ENCODE results near the gene KLK12.

KLK12 gene

DNA sequence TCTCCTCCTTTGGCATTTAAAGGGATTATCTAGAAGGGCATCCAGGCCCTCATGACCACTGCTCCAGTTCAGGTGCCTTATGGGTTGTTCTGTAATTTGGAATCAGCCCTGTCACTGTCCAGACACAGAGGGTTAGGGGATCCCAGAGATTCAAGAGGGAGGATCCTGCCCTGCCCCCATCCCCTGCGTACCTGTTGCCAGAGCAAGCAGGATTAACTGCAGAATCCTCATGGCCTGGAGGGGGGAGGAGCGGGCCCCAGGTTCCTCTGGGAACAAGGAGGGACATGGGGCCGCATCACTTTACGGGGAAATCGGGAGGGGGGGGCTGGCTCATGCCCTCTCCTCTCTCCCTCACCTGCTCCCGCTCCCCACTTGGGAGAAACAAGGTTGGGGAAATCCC is 9.4 kb downstream of the KLK12 start:
- Histone ChIP-seq H3K27ac (ENCODE audit: insufficient read depth in 1 of 2, low read depth in 1 of 2, low read length in 2 of 2, poor library complexity in 1 of 2, severe bottlenecking in 2 of 2) (no peak overlapping the region), H3K27me3 (replicated peaks in 2 of 5; ENCODE audit: control insufficient read depth in 4 of 5, insufficient read depth in 5 of 5, low read length in 4 of 5) (peaks cover 0 to 68% (median 15%) of the 10 kb centered on the region in 5 experiments), H3K36me3 (ENCODE audit: control insufficient read depth in 4 of 4, insufficient read depth in 4 of 4, low read length in 3 of 4) (no peaks in the 10 kb centered on the region), H3K9me3 (ENCODE audit: control extremely low read depth in 1 of 5, control insufficient read depth in 4 of 5, insufficient read depth in 2 of 5, low read depth in 1 of 5, low read length in 4 of 5) (no peaks in the 10 kb centered on the region), H3K4me1 (ENCODE audit: control extremely low read depth in 1 of 4, control insufficient read depth in 4 of 4, insufficient read depth in 4 of 4, low read length in 3 of 4) (no peaks in the 10 kb centered on the region), H3K4me3 (ENCODE audit: control insufficient read depth in 1 of 7, extremely low read depth in 1 of 7, insufficient read depth in 4 of 7, low read depth in 2 of 7, low read length in 6 of 7) (no peak overlapping the region)
- CTCF ChIA-PET, result no interaction called here
- 50% methylated on average over 1 of the region's 6 CpGs for WGBS (ENCODE audit: insufficient coverage)
- POLR2A ChIA-PET, result no interaction called here
- no peak for DNase-seq

DNA sequence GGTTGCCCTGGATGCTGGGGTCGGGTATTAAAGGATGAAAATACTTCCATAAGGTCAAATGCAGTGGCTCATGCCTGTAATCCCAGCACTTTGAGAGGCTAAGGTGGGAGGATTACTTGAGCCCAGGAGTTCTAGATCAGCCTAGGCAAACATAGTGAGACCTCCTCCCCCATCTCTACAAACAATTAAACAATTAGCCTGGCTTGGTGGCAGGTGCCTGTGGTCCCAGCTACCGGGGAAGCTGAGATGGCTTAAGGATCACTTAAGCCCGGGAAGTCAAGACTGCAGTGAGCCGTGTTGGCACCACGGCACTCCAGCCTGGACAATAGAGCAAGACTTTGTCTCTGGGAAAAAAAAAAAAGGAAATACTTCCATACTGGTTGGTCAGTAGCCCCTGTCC is 9.9 kb downstream of the KLK12 start:
- Histone ChIP-seq H3K4me1 (ENCODE audit: control extremely low read depth in 1 of 4, control insufficient read depth in 4 of 4, insufficient read depth in 4 of 4, low read length in 3 of 4) (peaks cover 0 to under 1% (median 0%) of the 10 kb centered on the region in 4 experiments), H3K36me3 (ENCODE audit: control insufficient read depth in 4 of 4, insufficient read depth in 4 of 4, low read length in 3 of 4) (no peaks in the 10 kb centered on the region), H3K9me3 (ENCODE audit: control extremely low read depth in 1 of 5, control insufficient read depth in 4 of 5, insufficient read depth in 2 of 5, low read depth in 1 of 5, low read length in 4 of 5) (no peaks in the 10 kb centered on the region), H3K27me3 (replicated peaks in 2 of 5; ENCODE audit: control insufficient read depth in 4 of 5, insufficient read depth in 5 of 5, low read length in 4 of 5) (peaks cover 0 to 73% (median 20%) of the 10 kb centered on the region in 5 experiments), H3K27ac (ENCODE audit: insufficient read depth in 1 of 2, low read depth in 1 of 2, low read length in 2 of 2, poor library complexity in 1 of 2, severe bottlenecking in 2 of 2) (no peak overlapping the region), H3K4me3 (ENCODE audit: control insufficient read depth in 1 of 7, extremely low read depth in 1 of 7, insufficient read depth in 4 of 7, low read depth in 2 of 7, low read length in 6 of 7) (no peak overlapping the region)
- POLR2A ChIA-PET, result no interaction called here
- WGBS (ENCODE audit: insufficient coverage), result 37% methylated on average over 2 of the region's 5 CpGs
- CTCF ChIA-PET, result no interaction called here
- DNase-seq, result no peak

DNA sequence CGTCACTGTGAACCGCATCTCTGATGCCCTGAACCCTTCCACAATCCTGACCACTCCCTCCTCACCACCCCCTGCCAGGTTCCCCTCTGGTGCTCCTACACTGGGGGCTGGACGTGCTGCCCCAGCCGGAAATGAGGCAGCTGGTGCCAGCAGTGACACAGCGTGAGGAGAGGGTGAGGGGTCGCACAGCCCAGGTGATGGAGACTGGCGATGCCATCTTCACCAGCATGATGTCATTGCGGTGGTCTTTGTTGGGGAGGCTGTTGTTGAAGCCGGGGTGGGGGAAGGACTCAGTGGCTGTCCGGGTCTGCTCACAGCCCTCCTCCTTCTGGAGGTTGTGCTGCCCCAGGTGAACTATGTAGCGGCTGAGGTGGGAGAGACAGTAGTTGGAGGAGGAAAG is 10.9 kb downstream of the KLK12 start:
- ChIA-PET CTCF (no interaction called here), POLR2A (no interaction called here)
- peaks cover 0 to 78% (median 23%) of the 10 kb centered on the region in 5 experiments for H3K27me3 ChIP-seq (replicated peaks in 2 of 5; ENCODE audit: control insufficient read depth in 4 of 5, insufficient read depth in 5 of 5, low read length in 4 of 5)
- no peak overlapping the region for H3K27ac ChIP-seq (ENCODE audit: insufficient read depth in 1 of 2, low read depth in 1 of 2, low read length in 2 of 2, poor library complexity in 1 of 2, severe bottlenecking in 2 of 2)
- peaks cover 0 to 10% (median 5%) of the 10 kb centered on the region in 4 experiments for H3K4me1 ChIP-seq (ENCODE audit: control extremely low read depth in 1 of 4, control insufficient read depth in 4 of 4, insufficient read depth in 4 of 4, low read length in 3 of 4)
- 100% methylated on average over 2 of the region's 11 CpGs for WGBS (ENCODE audit: insufficient coverage)
- no peak overlapping the region for H3K4me3 ChIP-seq (ENCODE audit: control insufficient read depth in 1 of 7, extremely low read depth in 1 of 7, insufficient read depth in 4 of 7, low read depth in 2 of 7, low read length in 6 of 7)
- H3K9me3 ChIP-seq (ENCODE audit: control extremely low read depth in 1 of 5, control insufficient read depth in 4 of 5, insufficient read depth in 2 of 5, low read depth in 1 of 5, low read length in 4 of 5), result no peaks in the 10 kb centered on the region
- no peaks in the 10 kb centered on the region for H3K36me3 ChIP-seq (ENCODE audit: control insufficient read depth in 4 of 4, insufficient read depth in 4 of 4, low read length in 3 of 4)
- no peak for DNase-seq

DNA sequence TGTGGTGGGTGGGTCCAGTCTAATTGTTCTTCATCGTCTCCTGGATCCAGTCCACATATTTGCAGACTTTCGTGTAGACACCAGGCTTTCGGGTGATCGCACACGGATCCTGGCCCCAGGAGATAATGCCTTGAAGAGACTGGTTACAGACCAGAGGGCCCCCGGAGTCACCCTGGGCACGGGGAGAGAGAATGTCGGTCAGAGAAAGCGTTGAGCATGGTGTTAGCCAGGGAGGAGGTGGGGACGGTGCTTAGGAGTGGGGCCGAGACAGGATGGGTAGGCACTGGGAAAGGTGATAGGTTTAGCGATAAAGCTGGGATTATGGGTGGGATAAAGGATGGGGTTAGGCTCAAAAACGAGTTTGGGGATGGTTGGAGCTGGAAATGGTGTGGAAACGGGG is 12.3 kb downstream of the KLK12 start:
- Histone ChIP-seq H3K4me1 (ENCODE audit: control extremely low read depth in 1 of 4, control insufficient read depth in 4 of 4, insufficient read depth in 4 of 4, low read length in 3 of 4) (peaks cover 0 to 16% (median 6%) of the 10 kb centered on the region in 4 experiments), H3K36me3 (ENCODE audit: control insufficient read depth in 4 of 4, insufficient read depth in 4 of 4, low read length in 3 of 4) (no peaks in the 10 kb centered on the region), H3K27me3 (replicated peaks in 2 of 5; ENCODE audit: control insufficient read depth in 4 of 5, insufficient read depth in 5 of 5, low read length in 4 of 5) (peaks cover 3 to 86% (median 26%) of the 10 kb centered on the region in 5 experiments), H3K27ac (ENCODE audit: insufficient read depth in 1 of 2, low read depth in 1 of 2, low read length in 2 of 2, poor library complexity in 1 of 2, severe bottlenecking in 2 of 2) (no peak overlapping the region), H3K4me3 (ENCODE audit: control insufficient read depth in 1 of 7, extremely low read depth in 1 of 7, insufficient read depth in 4 of 7, low read depth in 2 of 7, low read length in 6 of 7) (no peak overlapping the region), H3K9me3 (ENCODE audit: control extremely low read depth in 1 of 5, control insufficient read depth in 4 of 5, insufficient read depth in 2 of 5, low read depth in 1 of 5, low read length in 4 of 5) (no peaks in the 10 kb centered on the region)
- no peak for DNase-seq
- ChIA-PET CTCF (interaction anchor here (1.6 kb wide), 1 partner anchor 74 kb away, joined by 4 read pairs; no protein-coding TSS in a partner anchor), POLR2A (no interaction called here)
- WGBS (ENCODE audit: insufficient coverage), result 70% methylated on average over 14 of the region's 14 CpGs

DNA sequence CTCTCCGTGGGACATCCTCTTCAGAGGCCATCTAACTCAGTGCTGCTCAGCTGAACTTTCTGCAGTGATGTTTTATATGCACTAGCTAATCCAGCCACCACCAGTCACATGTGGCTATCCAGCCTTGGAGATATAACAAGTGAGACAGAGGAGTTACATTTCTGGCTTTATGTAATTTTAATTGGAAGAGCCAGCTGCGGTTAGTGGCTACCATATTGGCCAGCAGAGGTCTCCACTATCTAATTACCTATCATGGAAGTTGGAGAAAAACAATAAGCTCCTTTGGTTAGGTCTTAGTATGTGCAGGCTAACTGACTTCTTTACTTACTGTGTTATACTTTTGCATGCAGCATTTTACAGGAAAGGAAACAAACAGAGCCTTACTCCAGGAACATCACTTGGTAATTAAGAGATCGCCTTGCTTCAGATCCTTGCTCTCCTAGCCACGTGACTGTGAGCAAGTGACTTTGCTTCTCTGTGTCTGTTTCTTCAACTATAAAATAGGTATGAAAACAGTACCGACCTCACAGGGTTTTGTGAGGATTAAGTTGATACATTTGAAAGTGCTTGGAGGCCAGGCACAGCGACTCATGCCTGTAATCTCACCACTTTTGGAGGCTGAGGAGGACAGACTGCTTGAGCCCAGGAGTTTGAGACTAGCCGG is 13.7 kb downstream of the KLK12 start:
- ChIA-PET CTCF (interaction anchor here (0.6 to 2.5 kb wide), 7 partner anchors 9 to 296 kb away, joined by 3 to 15 read pairs (median 3); partner anchors contain the start of gene KLK13), POLR2A (no interaction called here)
- Histone ChIP-seq H3K27ac (ENCODE audit: insufficient read depth in 1 of 2, low read depth in 1 of 2, low read length in 2 of 2, poor library complexity in 1 of 2, severe bottlenecking in 2 of 2) (no peak overlapping the region), H3K4me3 (ENCODE audit: control insufficient read depth in 1 of 7, extremely low read depth in 1 of 7, insufficient read depth in 4 of 7, low read depth in 2 of 7, low read length in 6 of 7) (no peak overlapping the region), H3K9me3 (ENCODE audit: control extremely low read depth in 1 of 5, control insufficient read depth in 4 of 5, insufficient read depth in 2 of 5, low read depth in 1 of 5, low read length in 4 of 5) (peaks cover 0 to 2% (median 0%) of the 10 kb centered on the region in 5 experiments), H3K36me3 (ENCODE audit: control insufficient read depth in 4 of 4, insufficient read depth in 4 of 4, low read length in 3 of 4) (no peaks in the 10 kb centered on the region), H3K4me1 (ENCODE audit: control extremely low read depth in 1 of 4, control insufficient read depth in 4 of 4, insufficient read depth in 4 of 4, low read length in 3 of 4) (peaks cover 0 to 26% (median 10%) of the 10 kb centered on the region in 4 experiments), H3K27me3 (replicated peaks in 2 of 5; ENCODE audit: control insufficient read depth in 4 of 5, insufficient read depth in 5 of 5, low read length in 4 of 5) (peaks cover 3 to 85% (median 27%) of the 10 kb centered on the region in 5 experiments)
- 34% methylated on average over 6 of the region's 7 CpGs for WGBS (ENCODE audit: insufficient coverage)
- DNase-seq, result peak; percentile 56 to 77 (median 76)

DNA sequence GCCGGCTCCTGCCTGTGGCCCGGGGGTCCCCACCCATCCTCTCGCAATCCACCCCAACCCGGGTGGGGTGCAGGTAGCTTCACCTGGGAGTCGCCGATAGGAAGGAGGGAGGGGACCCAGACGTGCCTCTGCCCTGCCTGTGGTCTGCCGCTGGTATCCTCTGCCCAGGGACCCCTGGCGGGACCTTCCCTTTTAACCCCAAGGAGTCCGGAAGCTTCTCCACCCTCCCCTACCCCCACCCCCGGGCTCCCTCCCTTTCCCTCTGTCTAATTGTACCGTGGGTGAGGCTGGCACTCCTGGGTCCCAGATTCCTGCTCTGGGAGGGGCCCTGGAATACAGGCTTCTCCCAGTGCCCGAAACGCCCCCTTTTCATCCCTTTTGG is 15.3 kb downstream of the KLK12 start, which contains the start of gene KLK10:
Gene KLK10, minus strand, starts transcription at position 166 of the 382 bp plus-strand sequence. CDS start 579 bp downstream, outside the sequence.
- Histone ChIP-seq H3K27ac (ENCODE audit: insufficient read depth in 1 of 2, low read depth in 1 of 2, low read length in 2 of 2, poor library complexity in 1 of 2, severe bottlenecking in 2 of 2) (no peak within 1 kb of the TSS), H3K36me3 (ENCODE audit: control insufficient read depth in 4 of 4, insufficient read depth in 4 of 4, low read length in 3 of 4) (no peaks in the 10 kb centered on the region), H3K4me1 (ENCODE audit: control extremely low read depth in 1 of 4, control insufficient read depth in 4 of 4, insufficient read depth in 4 of 4, low read length in 3 of 4) (peaks cover 0 to 26% (median 10%) of the 10 kb centered on the region in 4 experiments), H3K4me3 (ENCODE audit: control insufficient read depth in 1 of 7, extremely low read depth in 1 of 7, insufficient read depth in 4 of 7, low read depth in 2 of 7, low read length in 6 of 7) (peak within 1 kb of the TSS in 1 of 7 experiments; percentile 52), H3K9me3 (ENCODE audit: control extremely low read depth in 1 of 5, control insufficient read depth in 4 of 5, insufficient read depth in 2 of 5, low read depth in 1 of 5, low read length in 4 of 5) (peaks cover 0 to 2% (median 0%) of the 10 kb centered on the region in 5 experiments), H3K27me3 (replicated peaks in 2 of 5; ENCODE audit: control insufficient read depth in 4 of 5, insufficient read depth in 5 of 5, low read length in 4 of 5) (peaks cover 3 to 86% (median 21%) of the 10 kb centered on the region in 5 experiments)
- WGBS (ENCODE audit: insufficient coverage), result 4% methylated on average over 5 of the region's 14 CpGs
- DNase-seq, result no peak
- ChIA-PET POLR2A (no interaction called here), CTCF (interaction anchor here (0.7 to 2.5 kb wide), 3 partner anchors 9 to 623 kb away, joined by 3 to 15 read pairs (median 4); no protein-coding TSS in a partner anchor)
